K562 (cell line): ENCODE measurements around the gene EIF2S2. TPM values are rescaled to one million over a fixed set of nuclear protein-coding genes. Genes with fewer than 3 reads are reported as not detected.

ENCODE experiments used
- ATAC-seq: fragments of 200-7000 bp; cut with Tn5 transposase; 3 replicates; pipeline ENCODE4 v1.9.1; 2020; ENCODE audit warnings: moderate library complexity
- BruUV-seq: library from RNA; stranded (reverse); fragments of 400-500 nt; replicated peaks from 2 replicates; lab custom pipeline; 2021; lab: Mats Ljungman, UMichigan
- CTCF ChIA-PET: fragments of 300-600 bp; formaldehyde crosslinking; extraction: SDS; loops from one replicate; lab custom pipeline; 2021; ENCODE audit warnings: low intra/inter-chr PET ratio; lab: Yijun Ruan, JAX
- POLR2A ChIA-PET: fragments of 300-600, 350-650 bp; sonication (Branson Sonifier 250); formaldehyde crosslinking; extraction: SDS; loops from one replicate; lab custom pipeline; 2021; ENCODE audit warnings: antibody characterized with exemption, inconsistent platforms; lab: Yijun Ruan, JAX
- DNase-seq, 4 experiments: peaks; one replicate each; pipeline versions ENCODE4 v3.0.0 to v3.0.0-alpha.2; 2011 to 2018; ENCODE audit warnings: low spot score in 3 of 4, mixed read lengths in 3 of 4; ENCODE audit errors: extremely low read depth in 1 of 4
- FAIRE-seq: peaks from 2 replicates; lab custom pipeline; 2011; peaks lifted over from hg19 to GRCh38; lab: Jason Lieb, UNC
- H2AFZ ChIP-seq: 2 replicates; pipeline ENCODE4 v1.6.0; 2011; ENCODE audit warnings: low read depth, low read length, control low read depth, inconsistent platforms
- H3K27ac ChIP-seq: fragments of 200-600 bp; 3 replicates; pipeline ENCODE4 v1.8.0; 2011; ENCODE audit warnings: low read depth, mild to moderate bottlenecking, control low read depth, inconsistent platforms, low read length, moderate library complexity, mixed read lengths; ENCODE audit errors: extremely low read depth
- H3K27me3 ChIP-seq, 2 experiments: fragments of 300-600 bp in 1 of 2; 2 replicates in 1 of 2; 3 replicates in 1 of 2; pipeline versions ENCODE4 v1.6.0 to v1.8.0; 2011; ENCODE audit warnings: inconsistent platforms in 2 of 2, low read length in 2 of 2, mild to moderate bottlenecking in 1 of 2, mixed read lengths in 1 of 2, moderate library complexity in 1 of 2; ENCODE audit not compliant: control insufficient read depth in 2 of 2, insufficient read depth in 2 of 2
- H3K36me3 ChIP-seq: fragments of 300-600 bp; 3 replicates; pipeline ENCODE4 v1.8.0; 2011; ENCODE audit warnings: mild to moderate bottlenecking, low read length, inconsistent platforms; ENCODE audit not compliant: control insufficient read depth, insufficient read depth
- H3K4me1 ChIP-seq, 2 experiments: fragments of 200-600 bp in 1 of 2; replicated peaks in 1 of 2; 2 replicates in 1 of 2; 3 replicates in 1 of 2; pipeline versions ENCODE4 v1.5.1 to v1.8.0; 2011; ENCODE audit warnings: inconsistent platforms in 2 of 2, low read length in 2 of 2, mild to moderate bottlenecking in 1 of 2, mixed read lengths in 1 of 2, moderate library complexity in 1 of 2; ENCODE audit not compliant: control insufficient read depth in 2 of 2, insufficient read depth in 2 of 2
- H3K4me2 ChIP-seq: 2 replicates; pipeline ENCODE4 v1.6.1; 2011; ENCODE audit warnings: low read length, control low read depth, inconsistent platforms, mixed read lengths; ENCODE audit not compliant: insufficient read depth
- H3K4me3 ChIP-seq: fragments of 200-600 bp; sonication (generic), shearing (Covaris generic); 2 replicates; pipeline ENCODE4 v1.5.1; 2016; ENCODE audit warnings: control low read depth, inconsistent platforms
- H3K79me2 ChIP-seq: fragments of 200-600 bp; 3 replicates; pipeline ENCODE4 v1.8.0; 2011; ENCODE audit warnings: low read length, inconsistent platforms; ENCODE audit not compliant: control insufficient read depth, insufficient read depth
- H3K9ac ChIP-seq, 2 experiments: 2 replicates each; pipeline versions ENCODE4 v1.6.0 to v1.6.1; 2011; ENCODE audit warnings: low read depth in 2 of 2, low read length in 2 of 2, control low read depth in 1 of 2, inconsistent platforms in 1 of 2, mild to moderate bottlenecking in 1 of 2, mixed read lengths in 1 of 2; ENCODE audit not compliant: insufficient read depth in 1 of 2
- H3K9me1 ChIP-seq: one replicate; pipeline ENCODE4 v1.6.0; 2011; ENCODE audit warnings: inconsistent platforms, mild to moderate bottlenecking, low read length, moderate library complexity; ENCODE audit not compliant: control insufficient read depth, insufficient read depth
- H3K9me3 ChIP-seq: replicated peaks from 2 replicates; pipeline ENCODE4 v1.5.1; 2011; ENCODE audit warnings: low read depth, low read length, inconsistent platforms; ENCODE audit not compliant: control insufficient read depth, insufficient read depth
- H4K20me1 ChIP-seq: replicated peaks from 2 replicates; pipeline ENCODE4 v1.6.1; 2011; ENCODE audit warnings: low read length, inconsistent platforms, mixed read lengths; ENCODE audit not compliant: control insufficient read depth, insufficient read depth
- HMGN3 ChIP-seq: IDR thresholded peaks from 2 replicates; pipeline ENCODE4 v1.6.1; 2011; ENCODE audit warnings: borderline replicate concordance, low read depth, mild to moderate bottlenecking, mixed read lengths, low read length; ENCODE audit not compliant: insufficient read length; ENCODE audit errors: extremely low read depth
- MAFK ChIP-seq: IDR thresholded peaks from 2 replicates; pipeline ENCODE4 v1.6.1; 2011; ENCODE audit warnings: low read length, improper control_type of control experiment
- TFE3 ChIP-seq: fragments of 450-650 bp; formaldehyde crosslinking; IDR thresholded peaks from 2 replicates; pipeline ENCODE4 v1.4.0; 2020; ENCODE audit warnings: mild to moderate bottlenecking, mixed read lengths
- WGBS: fragments of 100-300 bp; shearing (Covaris generic); methylation state at CpG from one replicate; pipeline ENCODE4 v1.1.6; 2016; ENCODE audit warnings: low coverage, mixed read lengths; ENCODE audit not compliant: insufficient coverage; ENCODE audit errors: missing lambda C conversion rate; 5-methylcytosine and 5-hydroxymethylcytosine counted together
- in situ Hi-C: fragments of 300-500 bp; cut with MboI; formaldehyde crosslinking; loops from 4 replicates; pipeline ENCODE4 v1.15.0; 2018; ENCODE audit warnings: inconsistent platforms, mixed read lengths
- intact Hi-C: fragments of 100-400 bp; cut with micrococcal nuclease; formaldehyde crosslinking; loops from 2 replicates; pipeline ENCODE4 v1.14.2; 2022
- polyA plus RNA-seq, 8 experiments: library from polyadenylated mRNA; depleted of rRNA in 4 of 8; stranded (reverse) in 5 of 8; unstranded in 3 of 8; fragments of >200 nt; fragmentation: Nextera tagmentation in 2 of 8; fragmentation: Illumina TruSeq in 1 of 8; extraction: Ambion mirVana in 2 of 8; extraction: Trizol in 1 of 8; gene quantifications; 2 replicates each; pipeline versions ENCODE4 v1.2.1 to v1.2.3, GENCODE V29; 2011 to 2014; ENCODE audit warnings: inconsistent platforms in 1 of 8, missing spikeins in 1 of 8
- total RNA-seq, 7 experiments: library from RNA; depleted of rRNA in 6 of 7; stranded (reverse); fragments of >200 nt in 6 of 7; fragmentation: Illumina TruSeq in 2 of 7; extraction: Trizol in 2 of 7; gene quantifications; 2 replicates each; pipeline versions ENCODE4 v1.2.1 to v1.2.3, GENCODE V29; 2011 to 2021; ENCODE audit warnings: low replicate concordance in 1 of 7

The EIF2S2 gene
- total and polyA plus RNA-seq, 9 of the 15 experiments (the other 6 are each of a cell fraction or from before 2014, with no cell fraction given), result 79.7 to 220 (median 154) TPM

GRCh38 chr20:34065260-34065659 lies 46.8 kb downstream of the EIF2S2 start:
- POLR2A ChIA-PET, result interaction anchor here (0.7 kb wide), 1 partner anchor 12 kb away, joined by 5 read pairs; no protein-coding TSS in a partner anchor
- CTCF ChIA-PET, result no interaction called here
- no TSS peak for BruUV-seq
- Histone ChIP-seq H3K79me2 (peaks cover 45% of the 10 kb centered on the region; the same call in 2 of the 3 replicates), H3K4me3 (no peak overlapping the region), H2AFZ (no peak overlapping the region), H3K4me1 (peaks cover 5 to 35% of the 10 kb centered on the region in 2 experiments; a peak in 3 of 5 replicates), H3K9me1 (peaks cover 10% of the 10 kb centered on the region), H3K9ac (no peak overlapping the region), H4K20me1 (peaks cover 23% of the 10 kb centered on the region), H3K27me3 (no peaks in the 10 kb centered on the region), H3K9me3 (no peaks in the 10 kb centered on the region), H3K4me2 (no peak overlapping the region), H3K36me3 (peaks cover 37% of the 10 kb centered on the region), H3K27ac (no peak overlapping the region)
- WGBS, result 94% methylated on average over 2 of the region's 2 CpGs
- no peak for ATAC-seq
- in situ Hi-C loops (loop anchor here (5.0 kb wide), 1 partner anchor 113 kb away; no protein-coding TSS in a partner anchor), intact Hi-C loops (loop anchor here (10.0 kb wide), 1 partner anchor 270 kb away; no protein-coding TSS in a partner anchor)
- no peak for FAIRE-seq
- TF ChIP-seq TFE3 (CRISPR knock-in tag) (peak; percentile 84), HMGN3 (no peak), MAFK (no peak)
- no peak for DNase-seq
